Midbrain (tissue), 1 donor: ENCODE results near the gene CHRD.
"Not testable (repeated sequence)": the region's sequence is repeated elsewhere in the genome, so short reads cannot be mapped to it uniquely, and the experiment has no call there.

Experiments
- DNase-seq: peaks from one replicate; lab custom pipeline; 2025; lab: John Stamatoyannopoulos, UW

CHRD gene

DNA sequence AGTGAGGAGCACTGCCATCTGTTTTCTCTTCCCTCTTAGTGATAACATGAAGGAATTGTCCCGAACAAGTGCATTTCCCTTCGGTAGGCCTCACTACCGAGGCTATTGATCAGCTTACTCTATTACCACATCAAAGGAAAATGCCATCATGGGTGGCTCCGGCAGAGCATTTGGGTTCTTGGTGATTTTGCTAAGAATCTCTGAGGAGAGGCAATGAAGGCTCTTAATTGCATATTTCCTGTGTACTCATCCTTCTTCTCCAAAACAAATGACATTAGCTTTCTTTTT is 35.3 kb downstream of the CHRD start:
- DNase-seq, result no peak

- peak; percentile 54 for DNase-seq
These were observed 37.9 kb downstream of the CHRD start for GRCh38 chr3:184417619-184418327.

GRCh38 chr3:184419171-184419570 is 39.3 kb downstream of the CHRD start:
- DNase-seq, result no peak

DNA sequence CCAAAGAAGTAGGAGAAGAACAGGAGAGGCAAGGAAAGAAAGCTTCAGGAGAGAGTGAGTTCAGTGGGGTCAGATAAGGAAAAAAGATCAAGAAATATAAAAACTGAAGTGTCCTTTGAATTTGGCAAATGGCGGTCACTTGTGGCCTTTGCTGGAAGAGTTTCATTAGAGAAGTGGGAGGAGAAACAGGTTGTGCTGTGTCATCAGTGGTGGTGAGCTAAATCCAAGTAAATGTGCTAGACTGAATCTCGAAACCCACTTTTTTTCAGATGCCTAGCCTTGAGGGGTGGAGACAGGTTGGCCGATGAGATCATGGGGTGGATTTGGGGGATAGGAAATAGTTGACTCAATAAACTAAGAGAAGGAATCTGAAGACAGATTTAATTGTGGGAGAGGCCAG is 43.7 kb downstream of the CHRD start:
- DNase-seq, result no peak

- DNase-seq, result no peak
These were observed 46.9 kb downstream of the CHRD start for GRCh38 chr3:184426691-184427141.

DNA sequence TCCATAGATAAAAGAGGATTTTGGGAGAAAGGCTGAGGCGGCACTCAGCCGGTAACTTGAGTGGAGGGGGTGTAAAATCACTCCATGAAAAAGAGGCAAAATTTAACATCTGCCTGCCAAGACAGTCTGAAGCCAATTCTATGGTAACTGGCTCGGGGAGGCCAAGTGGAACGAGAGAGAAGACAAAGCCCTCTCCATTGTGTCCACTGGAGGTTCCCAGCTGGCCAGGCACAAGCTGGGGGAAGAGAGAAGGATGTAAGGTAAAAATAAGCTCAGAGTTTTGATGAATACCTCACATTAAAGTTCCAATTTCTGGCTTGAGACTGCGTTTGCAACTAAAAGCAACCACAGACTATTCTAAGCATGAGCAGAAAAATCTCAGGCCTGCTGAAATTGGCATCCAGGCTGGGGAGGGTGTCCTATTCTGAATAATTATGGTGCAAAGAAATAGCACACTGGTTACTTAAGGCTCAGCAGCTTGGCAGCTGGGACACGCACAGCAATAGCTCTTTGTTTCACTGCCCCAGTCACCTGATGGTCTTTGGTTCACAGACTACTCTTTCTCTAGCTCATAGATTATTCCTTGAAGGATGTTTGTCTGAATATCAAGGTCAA is 48.8 kb downstream of the CHRD start:
- peak; percentile 33 for DNase-seq

- no peak for DNase-seq
These were observed 49.9 kb downstream of the CHRD start for GRCh38 chr3:184429786-184430185.

GRCh38 chr3:184430940-184431339 is 51.1 kb downstream of the CHRD start:
- DNase-seq, result no peak

DNA sequence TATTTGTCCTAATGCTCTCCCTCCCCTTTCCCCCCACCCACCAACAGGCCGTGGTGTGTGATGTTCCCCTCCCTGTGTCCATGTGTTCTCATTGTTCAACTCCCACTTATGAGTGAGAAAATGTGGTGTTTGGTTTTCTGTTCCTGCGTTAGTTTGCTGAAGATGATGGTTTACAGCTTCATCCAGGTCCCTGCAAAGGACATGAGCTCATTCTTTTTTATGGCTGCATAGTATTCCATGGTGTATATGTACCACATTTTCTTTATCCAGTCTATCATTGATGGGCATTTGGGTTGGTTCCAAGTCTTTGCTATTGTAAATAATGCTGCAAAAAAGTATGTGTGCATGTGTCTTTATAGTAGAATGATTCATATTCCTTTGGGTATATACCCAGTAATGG is 53.3 kb downstream of the CHRD start:
- not testable (repeated sequence) for DNase-seq

GRCh38 chr3:184439096-184439495 is 59.2 kb downstream of the CHRD start:
- no peak for DNase-seq
